Left renal pelvis (tissue), 4 donors: Measurements from ENCODE around the gene PTH1R. TPM values are rescaled to one million over a fixed set of nuclear protein-coding genes. Genes with fewer than 3 reads are reported as not detected.
"Not testable (repeated sequence)": the region's sequence is repeated elsewhere in the genome, so short reads cannot be mapped to it uniquely, and the experiment has no call there.

Experiments used
- DNase-seq, 4 donors: peaks; one replicate each; pipeline ENCODE4 v3.0.0-alpha.2; 2013; ENCODE audit warnings: low read depth in 4 of 4, low spot score in 3 of 4
- polyA plus RNA-seq, 4 donors: library from polyadenylated mRNA; unstranded; fragments of 120-200 nt; gene quantifications; one replicate each; pipeline ENCODE4 v1.2.1, GENCODE V29; 2013; ENCODE audit not compliant: insufficient read length in 4 of 4

Gene PTH1R
- polyA plus RNA-seq, 4 donors, result 48.6 to 247 (median 162) TPM

DNA sequence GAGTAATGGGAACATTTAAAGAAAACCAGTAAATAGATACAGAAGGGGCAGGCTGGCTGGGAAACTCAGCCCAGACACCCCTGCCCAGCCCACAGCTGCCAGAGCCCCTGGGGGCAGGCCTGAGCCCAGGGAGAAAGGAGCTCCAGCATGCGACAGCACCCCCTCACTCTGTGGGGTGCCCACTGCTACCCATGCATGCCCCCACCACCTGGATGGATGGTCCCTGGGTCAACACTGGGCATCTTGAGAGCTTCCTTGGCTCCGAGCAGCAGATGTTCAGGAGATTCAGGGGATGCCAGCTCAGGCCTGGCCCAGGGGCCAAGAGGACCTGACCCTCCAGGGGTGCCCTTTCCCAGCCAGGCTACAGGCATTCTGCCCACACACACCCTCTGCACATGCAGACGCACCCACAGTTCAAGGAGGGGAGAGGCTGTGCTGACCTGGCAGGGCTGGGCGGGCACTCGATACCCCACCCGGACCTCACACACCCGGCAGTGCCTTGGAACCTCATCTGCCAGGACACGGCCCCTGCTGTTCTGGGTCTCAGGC lies 31.5 kb downstream of the PTH1R start:
- DNase-seq, result no peak

DNA sequence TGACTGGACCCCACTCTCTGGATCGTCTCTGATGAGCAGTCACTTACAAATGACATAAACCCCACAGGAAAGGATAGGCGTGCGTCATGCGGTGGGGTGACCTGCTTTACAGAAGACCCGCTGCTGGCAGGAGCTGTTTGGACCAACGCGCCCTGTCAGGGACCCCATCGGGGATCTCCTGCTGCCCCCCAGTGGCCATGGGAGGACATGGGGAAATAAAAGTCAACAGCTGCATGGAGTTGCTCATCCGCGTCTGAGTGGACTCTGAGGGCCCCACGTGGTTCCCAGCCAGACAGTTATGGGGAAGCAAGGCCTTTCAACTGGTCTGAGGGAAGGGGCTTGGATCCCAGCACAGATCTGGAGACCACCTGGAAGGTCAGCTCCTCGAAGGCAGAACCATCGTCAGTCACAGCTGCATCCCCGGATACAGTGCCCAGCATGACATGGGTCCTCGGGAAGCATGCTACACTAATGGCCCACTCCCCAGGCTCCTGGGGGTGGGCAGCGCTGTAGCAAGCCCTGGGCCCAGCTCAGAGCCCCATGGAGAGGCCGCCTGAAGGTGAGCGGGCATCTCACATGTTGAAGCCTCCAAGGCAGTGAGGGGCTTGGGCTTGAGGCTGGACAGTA lies 32.1 kb downstream of the PTH1R start:
- DNase-seq, result peak in 3 of 4 donors; percentile 70 to 83 (median 76)

DNA sequence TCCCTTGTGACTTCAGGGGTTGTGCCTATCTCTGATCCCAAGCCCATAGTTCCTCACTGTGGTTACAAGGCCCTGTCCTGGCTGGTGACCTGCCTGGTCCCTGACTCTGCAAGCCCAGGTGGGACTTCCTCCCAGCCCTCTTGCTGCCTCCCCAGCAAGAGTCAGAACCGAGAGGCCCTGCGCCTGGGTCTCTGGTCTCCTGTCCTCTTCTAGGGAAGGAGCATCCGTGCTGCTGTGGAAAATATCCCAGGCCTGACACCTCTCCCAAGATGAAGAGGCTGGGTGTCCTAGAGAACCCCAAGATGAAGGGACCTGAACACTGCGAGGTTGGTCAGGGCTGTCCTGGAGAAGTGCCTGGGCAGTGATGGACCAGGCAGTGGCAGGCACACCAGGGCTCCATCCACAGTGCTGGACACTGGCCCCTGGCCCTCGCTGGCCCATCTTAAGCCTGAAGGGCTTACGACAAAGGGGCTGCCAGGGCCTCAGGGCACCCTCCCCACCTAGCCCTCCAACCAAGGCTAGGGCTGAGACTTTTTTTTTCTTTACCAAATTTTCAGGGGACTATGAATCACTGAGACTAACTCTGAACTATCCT lies 32.7 kb downstream of the PTH1R start:
- no peak for DNase-seq

DNA sequence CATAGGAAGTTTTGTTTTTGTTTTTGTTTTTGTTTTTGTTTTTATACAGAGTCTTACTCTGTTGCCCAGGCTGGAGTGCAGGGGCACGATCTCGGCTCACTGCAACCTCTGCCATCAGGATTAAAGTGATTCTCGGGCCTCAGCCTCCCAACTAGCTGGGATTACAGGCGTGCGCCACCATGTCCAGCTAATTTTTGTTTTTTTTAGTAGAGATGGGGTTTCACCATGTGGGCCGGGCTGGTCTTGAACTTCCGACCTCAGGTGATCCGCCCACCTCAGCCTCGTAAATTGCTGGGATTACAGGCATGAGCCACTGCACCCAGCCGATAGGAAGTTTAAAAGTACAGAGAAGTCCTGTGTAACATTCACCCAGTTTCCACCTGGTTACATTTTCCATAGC lies 33.4 kb downstream of the PTH1R start:
- not testable (repeated sequence) for DNase-seq

DNA sequence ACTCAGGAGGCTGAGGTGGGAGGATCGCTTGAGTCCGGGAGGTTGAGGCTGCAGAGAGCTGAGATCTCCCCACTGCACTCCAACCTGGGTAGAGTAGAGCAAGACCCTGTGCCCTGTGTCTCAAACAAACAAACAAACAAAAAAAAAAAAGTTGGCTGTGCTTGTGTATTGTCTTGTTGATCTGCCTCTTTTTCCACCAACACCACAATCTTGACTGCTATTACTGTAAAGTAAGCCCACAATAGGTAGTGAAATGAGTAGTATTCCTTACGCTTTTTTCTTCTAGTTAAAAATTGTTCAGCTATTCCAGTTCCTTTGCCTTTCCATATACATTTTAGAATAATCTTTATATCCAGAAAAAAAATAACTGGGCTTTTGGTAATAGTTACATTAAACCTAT lies 35.5 kb downstream of the PTH1R start:
- no peak for DNase-seq

DNA sequence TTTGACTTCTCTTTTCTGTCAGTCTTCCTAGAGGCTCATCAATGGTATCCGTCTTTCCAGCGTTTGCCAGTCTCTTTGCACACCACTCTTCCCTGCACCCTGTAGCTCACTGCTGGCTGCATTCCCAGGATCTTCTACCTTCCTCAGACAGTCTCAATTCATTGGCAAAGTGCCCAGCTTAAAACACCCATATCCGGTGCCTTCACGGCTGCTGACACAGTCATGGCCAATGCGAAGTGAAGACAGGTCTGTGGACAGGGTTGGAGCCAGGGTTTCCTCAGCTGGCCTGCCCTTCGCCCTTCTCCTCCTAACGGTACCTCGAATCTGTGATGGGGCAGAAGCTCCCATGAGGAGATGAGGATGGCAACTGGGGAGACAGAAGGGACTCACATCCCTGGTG lies 36.1 kb downstream of the PTH1R start:
- no peak for DNase-seq

DNA sequence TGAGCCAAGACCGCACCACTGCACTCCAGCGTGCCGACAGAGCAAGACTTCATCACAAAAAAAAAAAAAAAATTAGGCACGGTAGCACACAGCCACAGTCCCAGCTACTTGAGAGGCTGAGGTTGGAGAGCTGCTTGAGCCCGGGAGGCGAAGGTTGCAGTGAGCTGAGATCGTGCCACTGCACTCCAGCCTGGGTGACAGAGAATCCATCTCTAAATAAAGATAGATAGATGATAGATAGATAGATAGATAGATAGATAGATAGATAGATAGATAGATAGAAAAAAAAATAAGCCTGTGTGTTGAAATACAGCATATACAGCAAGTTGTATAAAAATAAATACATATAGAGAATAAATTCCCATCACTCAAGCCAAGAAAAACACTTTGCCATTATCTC lies 37.3 kb downstream of the PTH1R start:
- DNase-seq, result no peak

DNA sequence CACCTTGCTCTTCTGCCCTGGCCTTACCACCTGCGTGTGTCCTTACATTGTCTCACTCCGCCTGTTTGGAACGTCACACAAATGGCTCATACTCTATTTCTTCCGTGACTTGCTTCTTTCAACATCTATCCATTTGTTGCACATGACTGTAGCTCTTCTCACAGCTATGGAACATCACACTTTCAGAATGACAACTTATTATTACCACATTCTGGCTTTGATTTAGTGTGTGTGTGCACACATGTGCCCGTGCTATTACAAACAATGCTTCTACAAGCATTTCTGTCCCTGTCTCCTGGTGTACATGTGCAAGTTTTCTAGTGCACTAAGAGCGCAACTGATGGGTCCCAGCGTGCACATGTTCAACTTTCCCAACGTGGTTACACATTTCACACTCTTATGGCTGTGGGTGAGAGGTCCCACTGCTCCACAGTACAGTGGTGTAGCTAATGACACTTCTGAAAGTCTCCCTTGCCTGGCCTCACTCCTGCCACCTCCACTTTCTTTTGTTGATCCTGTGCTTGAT lies 37.8 kb downstream of the PTH1R start:
- DNase-seq, result no peak

DNA sequence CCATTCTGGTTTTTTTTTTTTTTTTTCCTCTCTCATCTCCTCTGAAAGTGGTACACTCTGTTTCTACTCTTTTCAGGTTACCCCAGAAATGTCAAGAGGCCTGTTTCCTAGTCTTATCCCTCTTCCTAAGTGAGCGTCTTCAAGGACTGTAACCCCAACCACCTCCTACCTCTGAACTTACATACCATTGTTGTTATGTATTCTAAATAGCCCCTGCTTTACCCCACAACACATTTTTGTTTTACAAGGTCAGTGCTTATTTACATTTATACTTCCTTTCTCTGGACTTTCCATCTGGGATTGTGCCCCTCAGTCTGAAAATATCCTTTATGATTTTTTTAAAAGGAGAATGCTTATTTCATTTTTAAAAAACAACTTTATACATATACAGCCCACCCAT lies 38.8 kb downstream of the PTH1R start:
- DNase-seq, result no peak

DNA sequence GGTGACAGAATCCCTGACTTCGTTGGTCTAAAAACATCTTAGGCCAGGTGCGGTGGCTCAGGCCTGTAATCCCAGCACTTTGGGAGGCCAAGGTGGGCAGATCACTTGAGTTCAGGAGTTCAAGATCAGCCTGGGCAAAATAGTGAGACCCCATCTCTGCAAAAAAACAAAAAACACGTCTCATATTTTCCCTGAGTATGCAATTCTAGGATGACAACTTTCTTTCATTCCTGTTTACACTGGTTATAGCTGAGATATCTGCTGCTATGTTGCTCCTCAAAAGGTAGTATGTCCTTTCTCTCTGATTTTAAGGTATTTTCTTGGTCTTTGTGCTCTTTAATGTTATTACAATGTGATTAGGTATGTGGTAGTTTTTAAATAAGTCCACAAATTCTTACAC lies 39.3 kb downstream of the PTH1R start:
- DNase-seq, result no peak

DNA sequence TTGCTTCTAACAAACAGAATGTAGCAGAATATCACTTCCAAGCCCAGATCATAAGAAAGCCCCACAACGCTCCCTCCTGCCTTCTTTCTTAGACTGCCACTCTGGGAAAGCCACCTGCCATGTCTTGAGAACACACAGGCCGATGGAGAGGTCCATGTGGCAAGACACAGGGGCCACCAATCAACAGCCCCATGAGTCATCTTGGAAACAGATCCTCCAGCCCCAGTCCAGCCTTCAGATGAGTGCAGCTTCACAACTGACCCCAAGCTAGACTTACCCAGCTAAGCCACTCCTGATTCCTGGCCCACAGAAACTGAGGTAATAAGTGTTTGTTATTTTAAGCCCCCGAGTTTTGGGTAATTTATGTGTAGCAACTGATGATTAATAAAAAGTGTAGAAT lies 39.7 kb downstream of the PTH1R start:
- DNase-seq, result no peak

DNA sequence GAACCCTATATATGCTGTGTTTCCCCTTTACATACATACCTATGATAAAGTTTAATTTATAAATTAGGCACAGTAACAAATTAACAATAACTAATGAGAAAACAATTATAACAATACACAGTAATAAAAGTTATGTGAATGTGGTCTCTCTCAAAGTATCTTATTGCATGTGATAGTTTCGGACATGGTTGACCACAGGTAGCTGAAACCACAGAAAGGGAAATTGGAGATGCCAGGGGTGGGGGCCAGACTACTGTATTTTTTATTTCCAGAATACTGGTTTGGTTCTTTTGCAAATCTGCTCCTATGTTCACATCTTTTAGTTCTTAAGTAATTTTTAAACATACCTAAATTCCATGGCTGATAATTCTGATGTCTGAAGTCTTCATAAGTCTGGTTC lies 40.7 kb downstream of the PTH1R start:
- DNase-seq, result no peak

DNA sequence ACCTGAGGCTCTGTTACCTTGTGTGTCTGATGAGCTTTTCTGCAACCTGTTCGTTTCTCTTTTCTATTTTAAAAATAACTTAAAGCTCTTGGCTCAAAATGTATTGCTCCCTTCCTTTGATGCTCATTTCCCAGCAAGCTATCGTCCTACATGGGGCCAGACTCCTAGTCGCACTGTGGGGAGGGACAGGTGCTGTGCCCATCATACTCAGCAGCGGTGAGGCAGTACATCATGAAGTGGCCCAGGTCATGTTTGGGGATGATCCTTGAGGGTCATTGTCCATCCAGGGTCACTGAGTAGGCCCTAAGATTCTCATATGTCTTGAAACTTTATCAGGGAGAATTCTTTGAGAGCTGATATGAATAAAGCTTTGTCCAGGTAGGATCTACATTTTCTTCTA lies 41.1 kb downstream of the PTH1R start:
- DNase-seq, result no peak

DNA sequence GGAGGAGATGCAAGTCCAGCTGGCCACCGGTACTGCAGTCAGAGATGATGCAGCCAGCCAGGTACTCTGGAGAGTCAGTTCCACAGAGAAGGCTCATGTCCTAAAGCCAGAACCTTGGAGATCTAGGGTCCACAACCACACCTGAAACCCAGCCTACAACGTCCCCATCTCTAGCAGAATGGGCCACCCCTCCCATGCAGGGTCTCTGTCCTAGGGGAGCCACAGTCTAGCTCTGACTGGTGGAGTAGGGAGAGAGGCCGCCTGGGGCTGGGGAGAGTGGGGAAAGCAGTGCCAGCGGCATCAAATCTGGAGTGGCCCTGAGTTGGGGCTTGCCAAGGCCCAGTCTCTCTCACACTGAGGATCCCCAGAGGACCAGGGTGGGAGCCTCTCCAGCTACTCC lies 43.5 kb downstream of the PTH1R start:
- DNase-seq, result no peak

DNA sequence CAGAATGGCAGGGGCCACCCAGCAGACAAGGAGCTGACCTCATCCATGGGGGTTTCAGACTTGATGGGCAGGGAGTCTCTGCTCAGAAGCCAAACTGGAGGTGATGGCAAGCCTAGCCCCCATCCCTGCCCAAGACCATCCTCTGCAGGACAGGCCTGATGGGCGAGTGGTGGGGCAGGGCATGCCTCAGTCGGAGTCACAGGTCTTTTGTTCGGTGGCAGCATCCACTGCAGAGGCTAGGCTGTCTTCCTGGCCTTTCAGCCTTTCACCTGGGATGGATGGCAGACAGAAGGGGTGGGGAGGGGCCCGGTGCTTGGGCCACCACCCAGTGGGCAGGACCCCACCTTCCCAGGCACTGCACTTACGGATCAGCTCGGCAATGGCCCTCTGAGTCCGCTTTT lies 44.4 kb downstream of the PTH1R start:
- no peak for DNase-seq

DNA sequence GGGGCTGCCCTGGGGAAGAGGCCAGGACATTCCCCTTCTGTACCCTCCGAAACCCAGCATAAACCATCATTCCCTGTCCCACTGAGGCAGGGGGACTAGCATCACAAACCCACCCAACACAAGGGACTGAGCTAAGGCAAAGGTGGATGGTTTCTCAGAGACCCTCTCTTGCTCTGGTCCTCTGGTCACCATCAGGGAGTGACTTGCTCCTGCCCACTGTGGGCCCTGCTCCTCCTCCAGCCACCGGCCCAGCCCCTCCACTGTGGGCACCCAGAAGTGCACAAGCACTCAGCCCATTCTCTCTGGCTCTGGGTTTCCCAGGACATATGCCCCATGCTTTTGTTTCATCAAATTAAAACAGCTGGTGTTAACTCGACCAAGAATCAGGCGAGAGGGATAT lies 44.9 kb downstream of the PTH1R start:
- DNase-seq, result no peak

DNA sequence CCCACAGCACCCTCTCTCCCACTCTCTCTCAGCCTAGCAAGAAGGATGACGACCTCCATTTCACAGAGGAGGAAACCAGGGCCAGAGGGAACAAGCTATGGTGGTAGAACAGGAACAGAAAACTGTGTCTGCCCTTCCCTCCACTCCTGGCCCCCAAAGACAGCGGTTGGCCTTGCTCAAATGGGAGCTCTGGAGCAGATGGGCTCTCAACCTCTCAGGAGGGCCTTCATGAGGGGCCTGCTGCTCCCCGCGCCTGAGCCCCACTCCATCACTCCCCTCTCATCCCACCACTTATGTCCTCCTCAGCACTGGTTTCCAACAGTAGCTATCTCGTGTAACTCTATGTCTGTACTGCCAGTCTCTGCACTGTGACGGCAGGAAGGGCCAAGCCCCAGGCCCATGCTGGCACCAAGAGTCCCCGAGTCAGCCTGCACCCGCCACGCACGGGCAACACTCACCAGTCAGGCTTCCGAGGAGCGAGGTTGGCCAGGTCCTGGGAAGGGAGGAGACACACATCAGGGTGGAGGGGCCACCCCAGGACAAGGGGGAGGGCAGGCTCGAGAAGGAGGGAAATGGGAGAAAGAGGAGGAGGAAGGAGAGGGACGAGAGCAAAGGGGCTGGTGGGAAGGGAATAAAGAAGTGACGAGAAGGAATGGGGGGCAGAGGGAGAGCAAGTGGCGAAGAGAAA lies 45.5 kb downstream of the PTH1R start:
- no peak for DNase-seq

DNA sequence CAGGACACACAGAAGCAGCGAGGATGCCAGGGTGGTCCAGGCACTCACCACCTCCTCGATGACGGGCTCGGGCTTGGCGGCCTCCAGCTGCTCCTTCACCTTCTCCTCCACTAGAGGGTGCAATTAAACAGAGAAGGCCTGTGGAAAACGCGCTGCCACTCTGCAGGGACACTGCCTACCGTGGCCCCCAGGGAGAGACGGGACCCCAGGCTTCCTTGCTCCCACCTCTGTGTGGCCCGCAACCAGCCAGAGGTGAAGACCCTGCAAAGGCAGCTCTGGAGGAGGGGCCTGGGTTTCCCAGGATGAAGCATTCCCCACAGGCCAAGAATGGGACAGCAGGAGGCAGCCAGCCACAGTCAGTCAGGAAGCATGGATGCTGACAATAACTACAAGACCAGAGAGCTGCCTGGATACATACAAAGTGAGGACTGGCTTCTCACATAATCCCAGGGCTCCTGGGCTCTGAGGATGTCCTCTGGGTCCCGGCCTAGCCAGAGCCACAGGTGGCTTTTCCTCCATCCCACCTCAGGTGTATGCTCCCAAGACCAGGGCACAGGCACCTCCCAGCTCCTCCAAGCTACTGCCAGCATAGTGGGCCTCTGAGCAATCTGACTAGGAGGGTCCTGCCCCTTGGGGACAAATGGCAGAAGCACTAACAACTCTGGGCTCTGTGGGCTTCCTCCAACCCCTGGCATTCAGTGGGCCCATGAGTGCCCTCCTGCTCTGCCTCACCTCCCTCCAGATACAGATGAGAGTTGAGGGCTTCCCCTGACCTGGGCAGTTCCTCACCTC lies 46.2 kb downstream of the PTH1R start:
- no peak for DNase-seq

DNA sequence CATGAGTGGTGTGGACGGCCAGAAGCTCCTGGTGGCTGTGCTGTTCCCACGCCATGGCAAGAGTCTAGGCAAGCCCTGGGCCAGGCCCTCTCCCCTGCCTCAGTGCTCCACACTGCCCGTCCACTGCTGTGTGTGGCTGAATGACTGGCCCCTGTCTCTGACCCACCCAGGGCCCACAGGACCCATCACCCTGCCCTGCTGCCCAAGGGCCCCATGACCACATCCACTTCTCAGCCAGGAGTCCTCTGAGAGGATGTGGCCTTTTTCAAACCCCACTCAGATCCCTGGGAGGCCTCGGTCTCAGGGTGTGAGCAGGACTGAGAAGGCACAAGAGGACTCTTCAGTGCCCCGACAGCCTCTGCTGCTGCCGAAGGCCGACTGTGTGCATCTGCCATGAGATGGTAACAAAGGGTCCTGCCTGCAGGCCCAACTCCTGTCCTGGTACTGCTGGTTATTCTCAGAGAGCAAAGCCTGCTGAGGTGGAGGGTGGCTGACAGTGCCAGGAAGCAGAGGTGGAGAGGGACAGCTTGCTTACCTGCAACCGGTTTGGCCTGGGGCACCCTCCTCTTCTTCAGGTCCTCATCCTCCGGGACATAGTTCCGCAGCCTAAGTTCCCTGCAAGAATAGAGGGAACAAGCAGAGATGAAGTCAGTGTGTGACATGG lies 47.5 kb downstream of the PTH1R start:
- no peak for DNase-seq

DNA sequence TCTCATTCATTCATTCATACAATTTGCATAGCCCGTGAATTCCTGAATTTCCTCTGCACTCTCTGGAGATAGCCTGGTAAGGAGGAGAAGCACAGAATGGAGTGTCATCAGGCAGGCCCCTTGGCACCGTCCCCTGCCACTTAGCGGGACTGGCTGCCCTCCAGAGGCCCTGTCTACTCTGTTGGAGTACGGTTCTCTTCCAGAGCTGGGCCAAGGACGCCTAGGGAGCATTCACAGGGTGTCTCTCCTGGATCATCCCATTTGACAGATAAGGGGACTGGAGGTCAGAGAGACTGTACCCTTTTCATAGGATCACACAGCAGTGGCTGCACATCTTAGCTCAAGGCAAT lies 48.0 kb downstream of the PTH1R start:
- no peak for DNase-seq

DNA sequence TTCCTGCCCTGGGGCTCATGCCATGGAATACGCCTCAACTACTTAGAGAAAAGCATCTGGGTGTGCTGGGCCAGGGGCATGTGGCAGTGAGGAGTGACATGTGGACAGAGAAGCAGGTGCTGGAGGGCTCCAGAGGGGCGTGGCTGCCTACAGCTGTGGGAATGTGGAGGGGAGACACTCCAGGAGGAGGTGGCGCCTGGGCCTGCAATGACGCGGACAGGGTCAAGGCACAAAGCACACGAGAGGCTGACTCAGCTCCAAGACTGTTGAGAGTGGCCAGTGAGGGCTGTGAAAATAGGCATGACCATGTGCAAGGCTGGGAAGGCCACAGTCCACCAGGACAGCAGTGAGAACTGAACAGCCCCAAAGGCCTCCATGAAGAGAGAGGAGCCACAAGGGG lies 48.5 kb downstream of the PTH1R start:
- DNase-seq, result no peak
